ENCODE data around the gene THSD4.
"Not testable (repeated sequence)": the region's sequence is repeated elsewhere in the genome, so short reads cannot be mapped to it uniquely, and the experiment has no call there.

DNA sequence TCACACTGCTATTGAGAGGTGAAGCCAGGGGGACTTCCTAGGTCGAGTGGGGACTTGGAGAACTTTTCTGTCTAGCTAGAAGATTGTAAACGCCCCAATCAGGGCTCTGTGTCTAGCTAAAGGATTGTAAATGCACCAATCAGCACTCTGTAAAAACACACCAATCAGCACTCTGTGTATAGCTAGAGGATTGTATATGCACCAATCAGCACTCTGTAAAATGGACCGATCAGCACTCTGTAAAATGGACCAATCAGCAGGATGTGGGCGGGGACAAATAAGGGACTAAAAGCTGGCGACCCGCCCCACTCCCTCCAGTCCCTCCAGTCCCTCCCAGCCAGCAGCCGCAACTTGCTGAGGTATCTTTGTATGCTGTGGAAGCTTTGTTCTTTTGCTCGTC, 98.7 kb downstream of the THSD4 start:
- not testable (repeated sequence) for TF ChIP-seq EZH2phosphoT487 (IDR thresholded peaks at IDR 0.05; ENCODE audit: low read depth)
- TF ChIP-seq, protein P1, sequence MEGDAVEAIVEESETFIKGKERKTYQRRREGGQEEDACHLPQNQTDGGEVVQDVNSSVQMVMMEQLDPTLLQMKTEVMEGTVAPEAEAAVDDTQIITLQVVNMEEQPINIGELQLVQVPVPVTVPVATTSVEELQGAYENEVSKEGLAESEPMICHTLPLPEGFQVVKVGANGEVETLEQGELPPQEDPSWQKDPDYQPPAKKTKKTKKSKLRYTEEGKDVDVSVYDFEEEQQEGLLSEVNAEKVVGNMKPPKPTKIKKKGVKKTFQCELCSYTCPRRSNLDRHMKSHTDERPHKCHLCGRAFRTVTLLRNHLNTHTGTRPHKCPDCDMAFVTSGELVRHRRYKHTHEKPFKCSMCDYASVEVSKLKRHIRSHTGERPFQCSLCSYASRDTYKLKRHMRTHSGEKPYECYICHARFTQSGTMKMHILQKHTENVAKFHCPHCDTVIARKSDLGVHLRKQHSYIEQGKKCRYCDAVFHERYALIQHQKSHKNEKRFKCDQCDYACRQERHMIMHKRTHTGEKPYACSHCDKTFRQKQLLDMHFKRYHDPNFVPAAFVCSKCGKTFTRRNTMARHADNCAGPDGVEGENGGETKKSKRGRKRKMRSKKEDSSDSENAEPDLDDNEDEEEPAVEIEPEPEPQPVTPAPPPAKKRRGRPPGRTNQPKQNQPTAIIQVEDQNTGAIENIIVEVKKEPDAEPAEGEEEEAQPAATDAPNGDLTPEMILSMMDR (IDR thresholded peaks at IDR 0.05; ENCODE audit: low read depth, low read length): not testable (repeated sequence)

Measured in OCI-LY3 (cell line).